MM.1S (cell line): ENCODE results near the gene XXYLT1.

Experiments
- DNase-seq: peaks from one replicate; pipeline ENCODE4 v3.0.0-alpha.2; 2015
- H2AFZ ChIP-seq: fragments of 300-600 bp; sonication (generic); 2 replicates; pipeline ENCODE4 v1.6.0; 2016; ENCODE audit warnings: antibody characterized with exemption, low read length
- H3F3A ChIP-seq: fragments of 300-600 bp; sonication (generic); 2 replicates; pipeline ENCODE4 v1.6.1; 2016; ENCODE audit warnings: mild to moderate bottlenecking, antibody characterized with exemption, low read length, moderate library complexity, mixed read lengths; ENCODE audit not compliant: insufficient read depth
- H3K27ac ChIP-seq: fragments of 300-600 bp; sonication (generic); 2 replicates; pipeline ENCODE4 v1.5.1; 2016; ENCODE audit warnings: mild to moderate bottlenecking, low read length
- H3K27me3 ChIP-seq: fragments of 300-600 bp; sonication (generic); replicated peaks from 2 replicates; pipeline ENCODE4 v1.6.0; 2016; ENCODE audit warnings: low read length; ENCODE audit not compliant: insufficient read depth
- H3K36me3 ChIP-seq: fragments of 300-600 bp; sonication (generic); replicated peaks from 2 replicates; pipeline ENCODE4 v1.6.1; 2016; ENCODE audit warnings: mild to moderate bottlenecking, low read length, mixed read lengths; ENCODE audit not compliant: insufficient read depth
- H3K4me1 ChIP-seq: fragments of 300-600 bp; sonication (generic); 2 replicates; pipeline ENCODE4 v1.6.1; 2016; ENCODE audit warnings: low read length, mixed read lengths
- H3K4me2 ChIP-seq: fragments of 300-600 bp; sonication (generic); 2 replicates; pipeline ENCODE4 v1.6.0; 2016; ENCODE audit warnings: low read depth, low read length
- H3K4me3 ChIP-seq: fragments of 300-600 bp; sonication (generic); 2 replicates; pipeline ENCODE4 v1.5.1; 2016; ENCODE audit warnings: low read length, mixed read lengths
- H3K79me2 ChIP-seq: fragments of 300-600 bp; sonication (generic); 2 replicates; pipeline ENCODE4 v1.6.1; 2016; ENCODE audit warnings: mixed run types, low read length, mixed read lengths
- H3K9ac ChIP-seq: fragments of 300-600 bp; sonication (generic); 2 replicates; pipeline ENCODE4 v1.6.1; 2016; ENCODE audit warnings: low read length, mixed read lengths
- H3K9me2 ChIP-seq: fragments of 300-600 bp; sonication (generic); replicated peaks from 2 replicates; pipeline ENCODE4 v1.6.1; 2016; ENCODE audit warnings: mild to moderate bottlenecking, low read length, mixed read lengths; ENCODE audit not compliant: insufficient read depth
- H3K9me3 ChIP-seq: fragments of 300-600 bp; sonication (generic); replicated peaks from 2 replicates; pipeline ENCODE4 v1.6.1; 2016; ENCODE audit warnings: mild to moderate bottlenecking, low read length, mixed read lengths; ENCODE audit not compliant: insufficient read depth
- H4K20me1 ChIP-seq: fragments of 300-600 bp; sonication (generic); 2 replicates; pipeline ENCODE4 v1.6.1; 2016; ENCODE audit warnings: mild to moderate bottlenecking, low read length, moderate library complexity, mixed read lengths; ENCODE audit not compliant: insufficient read depth
- EZH2 ChIP-seq: fragments of 300-600 bp; sonication (generic); optimal IDR thresholded peaks from 2 replicates; pipeline ENCODE3; 2017; ENCODE audit warnings: low read depth, mild to moderate bottlenecking, antibody characterized with exemption, low read length, mixed read lengths
- EZH2phosphoT487 ChIP-seq: fragments of 300-600 bp; sonication (generic); IDR thresholded peaks from 2 replicates; pipeline ENCODE4 v1.6.1; 2018; ENCODE audit warnings: antibody characterized with exemption, low read length
- TF ChIP-seq, protein P1 (sequence below): fragments of 300-600 bp; sonication (generic); IDR thresholded peaks from 2 replicates; pipeline ENCODE4 v1.5.1; 2016; ENCODE audit warnings: antibody characterized with exemption, low read length, mixed read lengths

The XXYLT1 gene

GRCh38 chr3:195101001-195101583, 169.9 kb downstream of the XXYLT1 start:
- TF ChIP-seq EZH2, result no peak
- no peak for TF ChIP-seq EZH2phosphoT487
- TF ChIP-seq, protein P1, sequence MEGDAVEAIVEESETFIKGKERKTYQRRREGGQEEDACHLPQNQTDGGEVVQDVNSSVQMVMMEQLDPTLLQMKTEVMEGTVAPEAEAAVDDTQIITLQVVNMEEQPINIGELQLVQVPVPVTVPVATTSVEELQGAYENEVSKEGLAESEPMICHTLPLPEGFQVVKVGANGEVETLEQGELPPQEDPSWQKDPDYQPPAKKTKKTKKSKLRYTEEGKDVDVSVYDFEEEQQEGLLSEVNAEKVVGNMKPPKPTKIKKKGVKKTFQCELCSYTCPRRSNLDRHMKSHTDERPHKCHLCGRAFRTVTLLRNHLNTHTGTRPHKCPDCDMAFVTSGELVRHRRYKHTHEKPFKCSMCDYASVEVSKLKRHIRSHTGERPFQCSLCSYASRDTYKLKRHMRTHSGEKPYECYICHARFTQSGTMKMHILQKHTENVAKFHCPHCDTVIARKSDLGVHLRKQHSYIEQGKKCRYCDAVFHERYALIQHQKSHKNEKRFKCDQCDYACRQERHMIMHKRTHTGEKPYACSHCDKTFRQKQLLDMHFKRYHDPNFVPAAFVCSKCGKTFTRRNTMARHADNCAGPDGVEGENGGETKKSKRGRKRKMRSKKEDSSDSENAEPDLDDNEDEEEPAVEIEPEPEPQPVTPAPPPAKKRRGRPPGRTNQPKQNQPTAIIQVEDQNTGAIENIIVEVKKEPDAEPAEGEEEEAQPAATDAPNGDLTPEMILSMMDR, result no peak
- DNase-seq, result no peak
- Histone ChIP-seq H3K36me3 (no peaks in the 10 kb centered on the region), H3K9ac (no peak overlapping the region), H3K9me2 (no peaks in the 10 kb centered on the region), H3K4me2 (peak overlapping the region; percentile 4; the same call in 1 of the 2 replicates), H2AFZ (no peak overlapping the region), H3K9me3 (no peaks in the 10 kb centered on the region), H3K27ac (no peak overlapping the region), H4K20me1 (no peaks in the 10 kb centered on the region), H3K4me1 (peaks cover 12% of the 10 kb centered on the region), H3K4me3 (no peak overlapping the region), H3K27me3 (no peaks in the 10 kb centered on the region), H3K79me2 (no peaks in the 10 kb centered on the region), H3F3A (no peaks in the 10 kb centered on the region)

- no peak overlapping the region for H2AFZ ChIP-seq
- H3K27ac ChIP-seq, result no peak overlapping the region
Observed at GRCh38 chr3:195099951-195100785, 170.8 kb downstream of the XXYLT1 start.

GRCh38 chr3:195098741-195099525, 172.0 kb downstream of the XXYLT1 start:
- DNase-seq, result no peak
- no peak for TF ChIP-seq EZH2phosphoT487
- TF ChIP-seq, protein P1, result no peak
- TF ChIP-seq EZH2, result no peak
- H3K4me1 ChIP-seq, result peaks cover 12% of the 10 kb centered on the region

More at GRCh38 chr3:195099951-195100785, 170.8 kb downstream of the XXYLT1 start:
- Histone ChIP-seq H3K9ac (no peak overlapping the region), H3K27me3 (no peaks in the 10 kb centered on the region), H3K9me3 (no peaks in the 10 kb centered on the region), H4K20me1 (no peaks in the 10 kb centered on the region), H3K4me3 (no peak overlapping the region), H3K4me2 (no peak overlapping the region), H3K79me2 (no peaks in the 10 kb centered on the region), H3F3A (no peaks in the 10 kb centered on the region), H3K4me1 (peaks cover 12% of the 10 kb centered on the region), H3K9me2 (no peaks in the 10 kb centered on the region), H3K36me3 (no peaks in the 10 kb centered on the region)
- DNase-seq, result no peak
- TF ChIP-seq EZH2phosphoT487 (no peak), EZH2 (no peak)
- TF ChIP-seq, protein P1, result no peak

More at GRCh38 chr3:195098741-195099525, 172.0 kb downstream of the XXYLT1 start:
- Histone ChIP-seq H3K4me2 (no peak overlapping the region), H3K27ac (no peak overlapping the region), H3K27me3 (no peaks in the 10 kb centered on the region), H2AFZ (no peak overlapping the region), H3K9ac (no peak overlapping the region), H3F3A (no peaks in the 10 kb centered on the region), H3K9me3 (no peaks in the 10 kb centered on the region), H3K9me2 (no peaks in the 10 kb centered on the region), H3K36me3 (no peaks in the 10 kb centered on the region), H3K4me3 (no peak overlapping the region), H4K20me1 (no peaks in the 10 kb centered on the region), H3K79me2 (no peaks in the 10 kb centered on the region)
